COLO668 (cell line): ENCODE results near the gene PRR5.

Experiments used
- DNase-seq: peaks from one replicate; lab custom pipeline; 2025; ENCODE audit not compliant: unreplicated experiment; lab: John Stamatoyannopoulos, UW

Gene PRR5

DNA sequence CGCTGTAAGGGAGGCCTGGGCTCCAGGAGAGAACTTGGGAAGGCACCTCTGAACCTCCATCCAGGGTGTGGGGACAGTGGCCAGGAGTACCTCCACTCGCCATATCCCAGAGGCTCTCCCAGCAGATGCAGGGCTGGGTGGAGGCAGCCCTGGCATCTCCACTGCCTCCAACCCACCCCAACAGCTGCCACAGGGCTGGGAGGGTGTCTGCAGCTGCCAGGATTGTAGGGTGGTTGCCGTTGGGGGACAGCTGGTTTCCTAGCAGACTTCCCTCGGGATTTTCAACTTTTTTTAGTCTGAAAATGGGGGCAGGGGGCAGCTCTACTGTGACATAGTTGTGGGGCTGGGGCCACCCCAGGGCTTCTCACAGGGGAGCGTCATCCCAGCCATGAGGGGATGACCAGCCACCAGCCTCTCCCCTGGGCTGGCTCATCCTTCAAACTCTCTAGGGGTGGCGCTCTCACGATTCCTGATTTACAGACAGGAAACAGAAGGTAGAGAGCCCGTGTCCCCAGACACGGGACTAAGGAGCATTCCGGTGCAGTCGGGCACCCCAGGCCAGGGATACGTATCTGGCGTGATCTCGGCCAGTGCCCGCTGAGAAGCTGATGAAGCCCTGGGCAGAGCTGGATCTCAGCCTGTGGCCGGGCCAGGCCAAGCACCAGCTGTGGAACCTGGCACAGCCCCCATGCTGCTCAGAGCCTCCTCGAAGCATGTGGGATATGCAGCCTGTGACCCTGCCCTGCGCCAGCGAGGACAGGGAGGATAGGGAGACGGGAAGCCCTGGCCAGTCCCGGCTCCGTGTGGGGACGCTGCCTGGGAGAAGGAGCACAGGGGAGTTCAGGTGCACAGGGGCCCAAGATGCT lies 9.9 kb downstream of the PRR5 start:
- DNase-seq: peak; percentile 54

DNA sequence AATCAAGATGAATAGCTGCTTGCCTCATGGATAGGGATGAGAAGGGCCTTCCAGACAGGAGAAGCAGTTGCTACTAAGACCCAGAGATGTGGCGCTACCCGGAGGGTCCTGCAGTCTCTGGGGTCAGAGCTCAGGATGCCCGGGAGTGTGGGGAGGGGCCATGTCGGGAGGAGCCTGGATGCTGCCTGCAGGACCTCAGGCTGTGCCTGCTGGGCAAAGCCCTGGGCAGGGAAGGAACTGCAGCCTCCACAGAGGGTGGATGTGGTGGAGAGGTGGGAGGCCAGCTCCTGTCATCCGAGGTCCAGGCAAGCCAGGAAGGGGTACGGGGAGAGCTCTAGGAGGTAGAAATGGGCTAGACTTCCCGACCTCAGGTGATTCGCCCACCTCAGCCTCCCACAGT lies 11.0 kb downstream of the PRR5 start:
- no peak for DNase-seq

DNA sequence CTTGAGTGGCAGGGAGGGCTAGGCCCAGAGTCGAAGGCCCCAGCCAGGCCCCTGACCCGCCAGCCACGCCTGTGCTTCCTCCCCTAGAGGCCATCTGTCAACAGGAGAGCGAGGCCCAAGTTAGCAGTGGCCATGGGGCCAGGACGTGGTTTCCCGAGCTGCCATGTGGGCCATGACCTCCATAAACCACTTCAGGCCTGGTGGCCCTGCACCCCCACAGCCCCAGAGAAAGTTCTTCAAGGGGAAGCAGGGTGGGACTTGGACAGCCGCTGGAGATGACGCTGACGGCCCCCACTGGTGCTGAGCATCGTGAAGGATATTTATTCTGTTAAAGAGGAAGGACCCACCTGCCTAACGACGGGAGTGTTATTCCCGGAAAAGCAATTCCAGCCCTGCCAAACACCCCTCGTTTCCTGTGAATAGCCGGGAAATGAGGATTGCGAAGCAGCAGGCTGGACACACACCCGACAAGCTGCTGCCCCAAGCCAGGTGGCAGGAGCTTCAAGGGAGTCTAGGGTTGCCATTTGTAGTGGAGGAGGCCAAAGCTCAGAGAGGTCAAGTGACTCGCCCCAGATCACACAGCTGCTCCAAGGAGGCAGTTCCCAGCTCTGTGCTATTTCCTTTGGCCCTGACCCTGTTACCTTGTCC lies 12.8 kb downstream of the PRR5 start:
- no peak for DNase-seq

DNA sequence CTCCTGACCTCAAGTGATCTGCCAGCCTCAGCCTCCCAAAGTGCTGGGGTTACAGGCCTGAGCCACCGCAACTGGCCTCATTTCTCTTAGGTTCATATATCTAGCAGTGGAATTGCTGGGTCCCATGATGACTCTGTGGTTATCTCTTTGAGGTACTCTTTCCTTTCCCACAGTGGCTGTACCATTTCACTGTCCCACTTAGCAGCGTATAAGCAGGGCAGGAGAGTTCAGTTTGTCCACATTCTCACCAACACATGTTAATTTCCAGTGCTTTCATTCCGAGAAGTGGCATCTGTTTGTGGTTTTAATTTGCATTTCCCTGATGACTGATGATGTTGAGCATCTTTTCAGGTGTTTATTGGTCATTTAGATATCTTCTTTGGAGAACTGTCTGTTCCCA lies 16.4 kb downstream of the PRR5 start:
- no peak for DNase-seq

DNA sequence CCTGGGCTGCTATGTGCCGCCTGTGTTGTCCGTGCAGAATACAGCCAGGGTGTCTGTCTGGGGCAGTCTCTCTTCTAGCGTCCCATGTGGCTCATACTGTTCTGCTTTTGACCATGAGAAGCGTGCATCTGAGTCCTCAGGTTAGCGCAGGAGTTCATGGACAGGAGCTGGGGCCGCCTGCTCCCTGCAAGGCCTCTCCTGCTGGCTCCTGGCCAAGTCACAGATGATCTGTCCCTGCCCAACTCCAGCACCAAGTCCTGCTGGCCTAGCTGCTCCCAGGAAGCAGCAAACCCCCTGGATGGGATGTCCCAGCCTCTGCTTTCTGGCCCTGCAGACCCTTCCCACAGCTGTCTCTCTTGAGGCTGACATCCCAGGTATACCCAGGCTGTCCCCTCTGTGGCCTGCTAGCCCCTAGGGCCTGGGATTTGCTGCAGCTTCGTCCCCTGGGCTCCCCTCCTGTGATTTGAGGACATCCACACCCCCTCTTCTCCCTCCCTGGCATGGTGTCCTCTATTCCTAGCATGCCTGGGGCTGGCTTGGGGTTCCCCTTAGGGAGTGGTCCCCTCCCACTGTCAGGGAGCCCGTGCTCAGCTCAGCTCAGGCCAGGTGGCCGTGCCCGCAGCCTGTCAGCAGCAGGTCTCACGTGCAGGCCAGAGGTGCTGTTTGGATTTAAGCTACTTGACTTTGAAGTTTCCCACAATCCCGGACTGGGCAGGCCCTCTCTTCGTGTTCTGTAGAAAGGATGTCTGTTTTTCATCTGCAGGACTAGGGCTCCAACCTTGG lies 17.8 kb downstream of the PRR5 start:
- DNase-seq: peak; percentile 63

DNA sequence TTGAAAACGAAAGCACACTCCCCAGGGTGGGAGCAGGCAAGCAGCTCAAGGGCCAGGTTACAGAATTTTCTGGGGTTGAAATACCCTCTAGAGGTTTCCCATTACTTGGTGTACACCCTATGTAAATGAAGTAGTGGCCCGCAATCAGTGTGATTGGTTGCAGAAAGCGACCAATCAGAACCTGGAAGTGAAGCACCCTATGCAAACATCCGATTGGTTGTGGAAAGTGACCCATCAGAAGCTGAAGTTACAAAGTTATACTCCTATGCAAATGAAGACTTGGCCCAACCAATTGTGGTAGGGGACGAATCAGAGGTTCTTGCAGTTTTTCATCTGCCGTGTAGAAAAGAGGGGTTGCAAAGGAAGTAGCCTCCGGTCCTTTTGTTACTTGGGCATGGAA lies 19.2 kb downstream of the PRR5 start:
- no peak for DNase-seq

DNA sequence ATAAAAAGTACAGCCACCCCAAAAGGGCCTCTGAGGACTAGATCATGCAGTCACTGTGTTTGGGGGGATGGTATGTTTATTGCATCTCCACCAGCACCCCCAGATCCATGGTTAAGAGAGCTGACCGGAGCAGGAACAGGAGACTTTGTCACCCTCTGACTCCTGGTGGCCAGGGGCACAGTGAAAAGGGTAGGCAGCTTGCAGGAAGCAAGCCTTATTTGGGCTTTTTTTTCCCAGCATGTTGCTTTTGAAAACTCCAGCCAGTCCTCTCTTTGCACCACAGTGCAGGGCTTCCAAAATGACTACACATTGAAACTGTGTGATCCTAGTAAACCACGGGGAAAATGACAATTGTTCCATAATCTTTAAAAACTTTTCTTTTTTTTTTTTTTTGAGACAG lies 20.6 kb downstream of the PRR5 start:
- DNase-seq: no peak

DNA sequence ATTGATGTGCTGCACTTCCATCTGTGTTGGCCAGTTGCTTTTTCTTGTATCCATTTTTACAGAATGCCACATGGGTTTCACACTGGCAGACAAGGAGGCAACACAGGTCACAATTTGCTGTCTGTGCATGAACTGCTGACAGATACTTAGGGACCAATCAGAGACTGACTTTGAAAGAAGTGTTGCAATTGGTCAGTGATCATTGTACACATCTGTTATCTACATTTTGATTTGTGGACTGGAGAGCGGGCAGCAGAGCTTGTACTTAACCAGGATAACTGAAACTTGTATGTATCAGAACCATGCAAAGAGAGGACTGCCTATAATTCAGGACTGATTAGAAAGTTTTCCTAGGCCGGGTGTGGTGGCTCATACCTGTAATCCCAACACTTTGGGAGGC lies 21.8 kb downstream of the PRR5 start:
- DNase-seq: no peak

DNA sequence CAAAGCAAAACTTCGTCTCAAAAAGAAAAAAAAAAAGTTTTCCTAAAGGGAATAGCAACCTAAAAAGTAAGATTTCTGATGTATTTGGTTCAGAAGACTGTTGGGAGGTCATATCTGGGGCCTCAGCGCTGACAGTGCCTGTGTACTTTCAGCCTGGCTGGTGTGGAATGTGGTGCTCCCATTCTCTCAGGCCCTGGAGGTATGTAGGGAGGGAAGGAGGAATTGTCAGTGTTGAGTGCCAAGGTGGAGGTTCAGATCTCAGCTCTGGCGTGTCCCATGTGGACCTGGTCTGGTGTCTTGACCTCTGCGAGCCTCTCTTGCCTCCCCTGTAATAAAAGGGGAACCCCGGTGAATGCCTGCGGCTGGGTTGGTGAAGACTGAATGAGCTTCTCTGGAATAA lies 22.4 kb downstream of the PRR5 start:
- no peak for DNase-seq

DNA sequence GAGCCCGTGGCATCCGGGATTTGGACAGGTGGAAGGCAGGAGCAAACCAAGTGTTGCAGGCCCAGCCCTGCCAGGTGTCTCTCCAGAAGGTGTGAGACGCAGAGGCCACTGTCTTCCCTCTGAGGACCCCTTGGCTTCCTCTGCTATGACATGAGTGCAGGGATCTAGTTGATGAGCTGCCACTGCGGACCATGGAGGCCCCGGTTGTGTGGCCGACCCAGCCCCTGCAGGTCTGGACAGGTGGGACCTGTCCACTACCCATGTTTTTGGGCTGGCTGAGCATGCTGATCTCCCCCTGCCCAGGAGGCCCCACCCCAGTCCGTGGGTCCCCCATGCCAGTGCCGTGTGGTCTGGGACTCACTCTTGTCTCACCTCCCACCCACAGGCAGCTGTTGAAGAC lies 22.9 kb downstream of the PRR5 start:
- no peak for DNase-seq

DNA sequence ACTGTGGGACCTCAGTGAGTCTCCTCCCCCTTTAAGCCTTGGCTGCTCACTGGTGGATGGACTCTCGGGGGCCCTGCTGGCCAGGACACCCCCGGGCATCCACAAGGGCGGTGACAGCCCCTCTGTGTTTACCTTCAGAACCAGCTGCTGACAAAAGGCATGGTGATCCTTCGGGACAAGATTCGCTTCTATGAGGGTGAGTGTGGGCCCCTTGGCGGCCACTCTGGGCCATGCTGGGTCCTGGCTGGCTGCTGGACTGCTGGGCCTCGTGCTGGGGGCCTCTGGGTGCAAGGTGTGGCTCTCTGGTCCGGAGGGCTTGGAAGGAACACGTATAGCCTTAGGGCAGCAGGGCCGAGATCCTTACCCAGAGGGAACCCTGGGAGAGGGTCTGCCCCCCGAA lies 24.4 kb downstream of the PRR5 start:
- DNase-seq: no peak

DNA sequence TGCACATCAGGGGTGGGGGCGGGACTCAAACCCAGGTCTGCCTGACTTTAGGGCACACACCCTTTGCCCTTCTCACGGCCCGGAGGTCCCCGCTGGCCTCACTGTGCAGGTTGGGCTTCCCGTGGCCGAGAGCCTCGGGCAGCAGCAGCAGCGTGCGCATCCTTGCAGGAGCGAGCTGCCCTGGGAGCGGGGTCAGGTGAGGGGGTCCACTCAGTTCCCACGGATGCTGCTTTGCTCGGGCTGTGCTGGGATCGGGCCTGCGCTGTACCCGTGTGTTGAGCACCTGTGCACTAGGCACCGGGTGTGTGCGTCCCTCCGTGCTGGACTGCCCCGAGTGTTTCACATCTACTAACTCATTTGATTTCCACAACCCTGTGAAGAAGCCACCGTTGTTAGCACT lies 25.1 kb downstream of the PRR5 start:
- DNase-seq: no peak

DNA sequence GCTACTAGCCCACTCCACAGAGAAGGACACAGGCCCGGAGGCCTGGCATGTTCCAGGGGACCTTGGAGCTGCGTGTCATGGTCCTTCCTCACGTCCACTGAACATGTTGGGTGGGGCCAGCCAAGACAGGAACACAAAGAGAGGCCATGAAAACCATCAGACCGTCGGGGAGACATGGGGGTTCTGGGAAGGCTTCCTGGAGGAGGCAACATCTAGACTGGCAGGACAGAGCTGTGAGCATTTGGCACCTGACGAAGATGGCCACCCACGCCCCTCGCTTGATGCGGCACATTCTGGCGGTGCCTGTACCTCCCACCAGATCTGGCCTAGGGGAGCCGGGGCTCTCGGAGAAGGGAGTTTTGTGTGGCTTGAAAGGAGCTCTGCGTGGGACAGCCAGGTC lies 25.7 kb downstream of the PRR5 start:
- no peak for DNase-seq

DNA sequence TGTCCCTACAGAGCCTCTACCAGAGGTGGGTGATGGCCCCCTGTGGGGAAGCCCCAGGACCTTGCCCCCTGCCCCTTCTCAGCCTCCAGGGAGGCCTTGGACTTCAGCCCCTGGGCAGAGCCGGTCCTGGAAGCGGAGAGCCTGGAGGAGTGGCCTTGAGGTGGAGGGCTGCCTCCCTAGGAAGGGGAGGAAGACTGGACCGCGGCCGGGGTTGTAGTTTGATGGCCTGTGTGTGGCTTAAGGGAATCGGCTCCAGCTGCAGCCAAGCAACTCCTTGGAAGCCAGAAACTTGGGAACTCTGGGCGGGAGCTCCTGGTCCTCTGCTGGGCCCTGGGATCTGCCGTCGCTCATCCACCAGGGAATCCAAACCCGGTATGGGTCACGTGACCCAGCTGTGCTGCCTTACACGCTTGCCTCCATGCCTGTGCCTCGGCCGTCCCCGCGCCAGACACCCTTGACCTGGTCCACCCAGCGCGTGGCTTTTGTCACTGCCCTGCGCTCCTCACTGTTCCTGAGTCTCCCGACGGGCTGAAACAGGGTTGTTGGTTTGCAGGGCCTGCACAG lies 26.8 kb downstream of the PRR5 start:
- DNase-seq: no peak

DNA sequence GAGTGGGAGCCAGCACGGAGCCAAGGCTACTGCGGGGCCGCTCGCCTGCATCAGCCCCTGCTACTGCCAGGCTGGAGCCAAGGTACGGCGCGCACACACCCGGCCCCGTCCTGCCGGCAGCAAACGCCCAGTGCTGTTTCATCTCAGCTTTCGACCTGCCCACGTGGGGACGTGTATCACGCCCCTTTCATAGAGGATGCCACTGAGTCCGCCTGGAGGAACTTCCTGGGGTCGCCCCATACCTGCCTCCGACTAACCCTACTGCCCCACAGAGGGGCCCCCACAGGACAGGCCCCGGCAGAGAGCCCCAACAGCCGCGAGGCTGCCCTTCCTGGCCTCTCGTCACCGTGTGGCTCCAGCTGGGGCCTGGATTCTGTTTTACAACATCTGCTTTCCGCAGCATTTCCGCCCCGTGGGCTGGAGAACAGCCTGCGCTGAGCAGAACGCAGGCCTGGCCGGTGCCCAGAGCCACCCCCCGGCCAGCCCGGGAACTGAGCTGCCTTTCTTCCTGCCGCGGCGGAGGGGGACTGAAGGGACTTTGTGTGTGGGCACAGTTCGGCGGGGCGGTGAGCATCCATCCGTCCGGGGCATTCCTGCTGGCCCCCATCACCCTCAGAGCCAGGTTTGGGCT lies 27.5 kb downstream of the PRR5 start:
- no peak for DNase-seq

DNA sequence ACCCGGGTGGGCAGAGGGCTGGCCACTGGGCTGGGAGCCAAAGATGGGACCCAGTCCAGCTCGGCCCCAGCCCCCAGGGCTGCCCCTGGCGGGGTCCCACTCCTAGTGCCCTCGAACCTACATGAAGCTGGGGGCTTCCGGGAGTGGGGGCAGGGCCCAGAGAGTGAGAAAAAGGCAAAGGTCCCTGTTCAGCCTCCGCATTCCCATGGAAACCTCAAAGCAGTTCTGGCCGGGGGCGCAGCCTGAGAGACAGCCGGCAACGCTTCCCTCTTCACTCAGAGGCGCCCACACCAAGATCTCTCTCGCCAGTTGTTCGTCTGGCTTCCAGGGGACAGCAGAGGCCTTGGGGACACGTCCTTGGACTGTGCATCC lies 28.0 kb downstream of the PRR5 start:
- no peak for DNase-seq

DNA sequence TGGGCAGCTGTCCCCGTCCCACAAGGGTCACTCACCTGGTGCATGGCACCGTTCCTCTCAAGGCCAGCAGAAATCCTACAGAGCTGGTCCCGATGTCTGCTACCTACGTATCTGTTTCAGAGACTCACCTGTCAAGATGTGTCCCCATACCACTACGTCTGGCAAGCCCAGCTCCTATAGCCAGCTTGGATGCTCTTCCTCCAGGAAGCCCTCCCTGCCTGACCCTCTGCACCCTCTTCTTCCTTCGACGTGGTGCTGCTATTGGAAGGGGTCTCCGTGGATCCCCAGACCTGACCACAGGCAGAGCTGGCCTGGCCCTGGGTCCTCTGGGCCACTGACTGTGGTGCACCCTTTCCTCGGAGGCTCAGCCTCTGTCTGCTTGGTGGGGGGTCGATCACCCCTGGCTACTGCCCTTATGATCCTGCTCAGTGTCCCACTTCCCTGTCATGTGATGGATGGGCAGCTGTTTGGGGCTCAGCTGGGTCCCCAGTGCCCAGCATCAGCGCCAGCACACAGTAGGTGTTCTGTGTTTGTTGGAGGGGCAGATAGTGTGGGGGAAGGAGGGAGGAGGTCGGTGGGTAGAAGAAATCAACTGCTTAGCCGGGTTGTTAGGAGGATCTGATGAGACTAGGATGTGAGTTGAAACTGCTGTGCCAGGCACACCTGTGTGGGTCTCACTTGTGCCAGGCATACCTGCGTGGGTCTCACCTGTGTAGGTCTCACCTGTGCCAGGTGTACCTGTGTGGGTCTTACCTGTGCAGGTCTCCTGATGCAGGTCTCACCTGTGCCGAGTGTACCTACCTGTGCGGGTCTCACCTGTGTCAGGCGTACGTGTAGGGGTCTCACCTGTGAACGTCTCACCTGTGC lies 28.7 kb downstream of the PRR5 start:
- no peak for DNase-seq

DNA sequence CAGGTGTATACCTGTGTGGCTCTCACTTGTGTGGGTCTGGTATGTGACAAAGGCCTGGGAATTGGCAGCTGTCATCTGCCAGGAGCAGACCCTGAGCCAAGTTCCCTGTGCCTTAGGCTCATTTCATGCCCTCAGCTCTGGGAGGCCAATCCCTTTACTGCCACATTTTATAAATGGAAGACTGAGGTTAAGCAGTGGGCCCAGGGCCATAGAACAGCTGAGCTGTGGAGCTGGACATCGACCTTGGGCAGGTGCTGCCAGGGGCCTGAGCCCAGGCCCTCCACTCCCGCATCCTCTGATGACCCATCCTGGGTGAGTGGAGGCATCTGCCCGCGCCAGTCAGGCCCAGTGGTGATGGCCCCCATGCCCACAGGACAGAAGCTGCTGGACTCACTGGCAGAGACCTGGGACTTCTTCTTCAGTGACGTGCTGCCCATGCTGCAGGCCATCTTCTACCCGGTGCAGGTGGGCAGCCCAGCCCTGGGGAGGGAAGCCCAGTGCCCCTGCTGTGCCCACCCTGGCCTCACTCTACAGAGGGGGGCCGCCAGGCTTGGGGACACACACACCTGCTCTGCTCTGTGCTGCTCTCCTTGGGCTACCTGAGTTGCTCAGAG lies 29.5 kb downstream of the PRR5 start:
- DNase-seq: no peak

DNA sequence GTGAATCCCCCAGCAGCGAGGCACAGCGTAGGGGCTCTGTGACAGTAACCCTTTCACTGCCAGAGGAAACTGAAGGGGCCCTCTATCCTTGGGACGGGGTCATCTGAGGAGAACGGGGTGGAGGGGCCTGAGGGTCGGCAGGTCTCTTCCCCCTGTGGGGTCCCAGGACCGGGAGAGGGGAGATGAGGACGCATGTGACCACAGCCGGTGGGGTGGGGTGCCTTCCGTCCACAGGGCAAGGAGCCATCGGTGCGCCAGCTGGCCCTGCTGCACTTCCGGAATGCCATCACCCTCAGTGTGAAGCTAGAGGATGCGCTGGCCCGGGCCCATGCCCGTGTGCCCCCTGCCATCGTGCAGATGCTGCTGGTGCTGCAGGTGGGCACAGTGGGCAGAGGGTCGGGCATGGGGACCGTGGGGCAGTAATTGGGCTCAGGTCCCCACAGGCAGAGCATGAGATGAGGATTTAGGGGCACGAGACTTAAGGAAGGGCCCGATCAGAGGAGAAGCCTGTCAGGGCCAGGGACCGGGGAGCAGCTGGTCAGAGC lies 30.1 kb downstream of the PRR5 start:
- no peak for DNase-seq

DNA sequence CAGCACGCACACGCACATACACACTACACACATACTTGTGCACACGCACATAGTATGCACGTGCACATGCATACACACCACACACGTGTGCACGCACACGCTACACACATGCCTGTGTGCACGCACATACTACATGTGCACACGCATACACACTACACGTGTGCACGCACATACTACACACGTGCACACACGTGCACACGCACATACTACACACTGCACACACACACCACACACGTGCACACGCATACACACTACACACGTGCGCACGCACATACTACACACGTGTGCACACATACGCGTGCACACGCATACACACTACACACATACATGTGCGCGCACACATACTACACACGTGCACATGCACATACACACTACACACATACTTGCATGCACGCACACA lies 30.7 kb downstream of the PRR5 start:
- no peak for DNase-seq
